Astrocyte of the cerebellum (primary cell): ENCODE measurements around the gene ZNF91.
"Not testable (repeated sequence)": the region's sequence is repeated elsewhere in the genome, so short reads cannot be mapped to it uniquely, and the experiment has no call there.

Experiments used
- DNase-seq: peaks from one replicate; pipeline ENCODE4 v3.0.0-alpha.2; 2011; ENCODE audit warnings: low read depth
- H3K4me3 ChIP-seq: 2 replicates; pipeline ENCODE4 v1.5.1; 2011; ENCODE audit warnings: mild to moderate bottlenecking, low read depth, low read length, moderate library complexity
- CTCF ChIP-seq: IDR thresholded peaks from 2 replicates; pipeline ENCODE4 v1.5.1; 2012; ENCODE audit warnings: low read length, low read depth, moderate library complexity, mild to moderate bottlenecking; ENCODE audit errors: missing control alignments
- in situ Hi-C: cut with HindIII; loops from 2 replicates; pipeline ENCODE4 v1.10.0; 2017; ENCODE audit warnings: low sequenced_read_pairs

Gene ZNF91

DNA sequence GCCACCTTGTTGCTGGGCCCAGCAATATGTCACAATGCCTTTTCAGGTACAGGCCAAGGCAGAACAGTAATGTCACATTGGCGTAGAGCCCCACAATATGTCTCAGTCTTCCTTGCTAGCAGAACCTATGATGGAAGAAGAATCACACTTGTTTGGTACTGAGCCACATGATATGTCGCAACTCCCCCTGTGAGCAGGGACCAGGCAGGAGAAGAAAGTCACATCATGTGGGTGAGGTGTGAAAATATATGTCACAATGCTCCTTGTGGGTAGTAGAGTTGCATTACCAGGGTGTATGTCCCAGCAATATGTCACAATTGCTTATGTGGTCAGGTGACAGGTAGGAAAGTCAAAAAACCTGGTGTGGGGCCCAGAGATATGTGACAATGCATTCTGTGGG, 7.1 kb upstream of the ZNF91 start:
- H3K4me3 ChIP-seq, result no peak overlapping the region
- TF ChIP-seq CTCF, result no peak
- no peak for DNase-seq
- in situ Hi-C loops, result no loop called here

DNA sequence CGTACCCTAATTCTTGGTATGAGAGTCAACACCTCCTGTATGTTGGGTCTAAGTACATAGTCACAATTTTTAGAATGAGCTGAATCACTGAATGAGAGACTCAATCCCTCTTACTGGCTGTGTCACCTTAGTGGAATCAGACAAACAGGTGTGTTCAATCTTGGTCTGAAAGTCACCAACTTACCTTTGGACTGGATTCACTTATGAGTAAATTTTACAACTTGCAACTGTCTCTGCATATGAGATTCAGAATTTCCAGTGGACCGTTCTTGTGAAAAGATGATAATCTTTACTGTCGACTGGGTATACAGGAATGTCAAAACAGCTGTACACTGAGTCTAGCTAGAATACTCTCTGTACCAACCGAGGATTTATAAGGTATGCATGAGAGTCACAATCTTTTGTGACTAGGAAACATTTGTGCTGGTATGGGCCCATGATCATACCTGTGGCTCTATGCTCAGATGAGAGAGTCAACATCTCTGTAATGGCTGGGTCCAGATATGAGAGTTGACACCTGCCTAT, 5.9 kb upstream of the ZNF91 start:
- DNase-seq, result no peak
- in situ Hi-C loops, result no loop called here
- TF ChIP-seq CTCF, result no peak
- no peak overlapping the region for H3K4me3 ChIP-seq

DNA sequence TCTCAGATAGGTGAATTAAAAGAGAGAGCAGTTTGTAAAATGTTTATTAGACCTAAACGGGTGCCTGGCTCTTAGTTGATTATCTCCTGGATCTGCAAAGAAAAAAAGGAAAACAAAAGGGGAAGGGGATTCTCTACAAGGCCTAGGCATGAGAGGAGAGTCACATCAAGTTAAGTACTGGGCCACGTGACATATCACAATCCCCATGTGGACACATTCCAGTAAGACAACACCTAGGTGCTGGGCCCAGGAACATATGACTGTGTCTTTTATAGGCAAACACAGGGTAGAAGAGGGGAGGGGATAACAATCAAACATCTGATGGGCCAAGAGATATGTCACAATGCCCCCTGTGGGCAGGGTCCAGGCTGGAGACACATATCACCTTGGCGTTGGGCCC, 4.2 kb upstream of the ZNF91 start:
- no peak for DNase-seq
- no peak for TF ChIP-seq CTCF
- H3K4me3 ChIP-seq, result no peak overlapping the region
- in situ Hi-C loops, result no loop called here

DNA sequence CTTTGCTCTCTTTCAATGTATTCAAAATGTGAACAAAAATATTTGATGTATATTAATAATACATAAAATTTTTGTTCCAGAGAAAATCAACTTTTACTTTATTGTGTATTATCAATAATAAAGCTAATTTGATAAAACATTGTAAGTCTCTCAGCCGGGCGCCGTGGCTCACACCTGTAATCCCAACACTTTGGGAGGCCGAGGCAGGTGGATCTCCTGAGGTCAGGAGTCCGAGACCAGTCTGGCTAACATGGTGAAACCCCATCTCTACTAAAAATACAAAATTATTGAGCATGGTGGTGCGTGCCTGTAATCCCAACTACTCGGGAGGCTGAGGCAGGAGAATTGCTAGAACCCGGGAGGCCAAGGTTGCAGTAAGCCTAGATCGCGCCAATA, 449 bp upstream of the ZNF91 start:
- DNase-seq, in situ Hi-C loops: not testable (repeated sequence)
- peak overlapping the region; percentile 95 for H3K4me3 ChIP-seq

DNA sequence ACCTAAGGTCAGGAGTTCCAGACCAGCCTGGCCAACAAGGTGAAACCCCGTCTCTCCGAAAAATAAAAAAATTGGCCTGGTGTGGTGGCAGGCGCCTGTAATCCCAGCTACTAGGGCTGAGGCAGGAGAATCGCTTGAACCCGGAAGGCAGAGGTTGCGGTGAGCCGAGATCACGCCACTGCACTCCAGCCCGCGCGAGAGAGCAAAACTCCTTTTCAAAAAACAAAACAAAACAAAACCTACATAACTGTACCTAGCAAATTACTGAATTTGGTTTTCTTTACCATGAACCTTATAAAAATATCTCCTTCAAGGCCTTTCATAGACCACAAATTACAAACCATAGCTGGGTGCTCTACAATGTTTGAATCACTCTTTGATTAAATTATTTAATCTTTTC, 760 bp downstream of the ZNF91 start:
- H3K4me3 ChIP-seq, result peak overlapping the region; percentile 95
- in situ Hi-C loops, result no loop called here
- TF ChIP-seq CTCF, result no peak
- DNase-seq, result no peak

- H3K4me3 ChIP-seq, result no peak overlapping the region
- DNase-seq, result no peak
- in situ Hi-C loops, result no loop called here
- TF ChIP-seq CTCF, result no peak
These were observed 2.1 kb downstream of the ZNF91 start for GRCh38 chr19:23393121-23393520.

DNA sequence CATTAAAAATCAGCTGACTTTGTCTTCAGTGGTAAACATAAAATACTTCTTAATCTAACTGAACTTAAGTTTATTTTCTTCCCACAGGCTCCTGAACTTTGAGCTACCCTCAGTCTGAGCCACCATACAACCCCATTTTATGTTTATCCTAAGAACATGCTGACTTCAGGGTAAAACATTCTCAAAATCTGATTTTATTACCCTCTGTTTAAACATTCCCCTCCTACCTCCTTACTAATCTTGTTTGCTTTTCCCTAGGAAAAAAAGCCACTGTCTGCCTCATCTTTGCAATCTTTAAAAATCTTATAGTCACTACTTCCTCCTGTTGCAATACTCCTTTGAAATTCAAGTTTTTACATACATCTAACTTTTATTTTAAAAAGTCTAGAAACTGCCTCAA, 4.0 kb downstream of the ZNF91 start:
- TF ChIP-seq CTCF, result no peak
- in situ Hi-C loops, result no loop called here
- H3K4me3 ChIP-seq, result no peak overlapping the region
- no peak for DNase-seq
